Esophagus muscularis mucosa (tissue), 4 donors: ENCODE results near the gene LEKR1.

Experiments
- CTCF ChIP-seq, 3 experiments: fragments of 200-600 bp in 2 of 3; fragments of 450-650 bp in 1 of 3; sonication (generic) in 2 of 3; IDR thresholded peaks; one replicate each; pipeline ENCODE4 v1.5.1; 2017 to 2019; ENCODE audit warnings: antibody characterized with exemption in 3 of 3, mild to moderate bottlenecking in 2 of 3, moderate library complexity in 1 of 3
- EP300 ChIP-seq: sonication (generic); formaldehyde crosslinking; IDR thresholded peaks from one replicate; pipeline ENCODE4 v1.6.1; 2017; ENCODE audit warnings: antibody characterized with exemption
- POLR2A ChIP-seq: fragments of 450-650 bp; IDR thresholded peaks from one replicate; pipeline ENCODE4 v1.6.1; 2017; ENCODE audit warnings: antibody characterized with exemption, moderate library complexity, mild to moderate bottlenecking, low read depth
- POLR2AphosphoS5 ChIP-seq, 2 donors: sonication (generic); formaldehyde crosslinking; IDR thresholded peaks; one replicate each; pipeline ENCODE4 v1.6.1; 2017; ENCODE audit warnings: antibody characterized with exemption in 2 of 2

GRCh38 chr3:157070678-157070999, 244.5 kb downstream of the LEKR1 start:
- TF ChIP-seq EP300: no peak
- TF ChIP-seq CTCF (IDR thresholded peaks at IDR 0.05): no peak
- TF ChIP-seq POLR2A: no peak
- no peak for TF ChIP-seq POLR2AphosphoS5 (IDR thresholded peaks at IDR 0.05)
